K562 (cell line): ENCODE measurements around the gene DNAJB13. TPM values are rescaled to one million over a fixed set of nuclear protein-coding genes. Genes with fewer than 3 reads are reported as not detected.

ENCODE experiments used
- ARID3B ChIP-seq: fragments of 250-450 bp; sonication (Bioruptor Pico); IDR thresholded peaks from 2 replicates; pipeline ENCODE4 v1.4.0; 2020; ENCODE audit warnings: borderline replicate concordance
- CBFA2T2 ChIP-seq: fragments of 450-650 bp; conservative IDR thresholded peaks from 2 replicates; pipeline ENCODE4 v1.6.1; 2017; ENCODE audit warnings: mild to moderate bottlenecking
- E2F6 ChIP-seq, 2 experiments: IDR thresholded peaks; 2 replicates each; pipeline ENCODE4 v1.6.1; 2011; ENCODE audit warnings: borderline replicate concordance in 1 of 2, control low read depth in 1 of 2, low read depth in 1 of 2, low read length in 1 of 2, mild to moderate bottlenecking in 1 of 2, mixed read lengths in 1 of 2, moderate library complexity in 1 of 2; ENCODE audit not compliant: insufficient read depth in 1 of 2, insufficient read length in 1 of 2, poor library complexity in 1 of 2, severe bottlenecking in 1 of 2; ENCODE audit errors: extremely low read depth in 1 of 2
- GTF2A2 ChIP-seq: IDR thresholded peaks from 2 replicates; pipeline ENCODE4 v1.6.1; 2016; ENCODE audit warnings: mild to moderate bottlenecking, missing genetic modification characterization, missing compliant biosample characterization
- HDAC2 ChIP-seq: fragments of 450-650 bp; IDR thresholded peaks from 2 replicates; pipeline ENCODE4 v1.6.1; 2016; ENCODE audit warnings: mild to moderate bottlenecking
- HOXB6 ChIP-seq: fragments of 250-450 bp; sonication (Bioruptor Pico); IDR thresholded peaks from 2 replicates; pipeline ENCODE4 v1.5.1; 2022; ENCODE audit warnings: mild to moderate bottlenecking, borderline replicate concordance
- KHSRP ChIP-seq: fragments of 450-650 bp; IDR thresholded peaks from 2 replicates; pipeline ENCODE4 v1.6.1; 2017
- KLF13 ChIP-seq: fragments of 450-650 bp; IDR thresholded peaks from 2 replicates; pipeline ENCODE4 v1.6.1; 2016; ENCODE audit warnings: missing genetic modification characterization, low read depth, mild to moderate bottlenecking, missing compliant biosample characterization, moderate library complexity, borderline replicate concordance
- MCM5 ChIP-seq: fragments of 450-650 bp; IDR thresholded peaks from 2 replicates; pipeline ENCODE4 v1.6.1; 2016; ENCODE audit warnings: low read depth
- MECOM ChIP-seq: fragments of 250-450 bp; sonication (Bioruptor Pico); IDR thresholded peaks from 2 replicates; pipeline ENCODE4 v1.8.0; 2022; ENCODE audit warnings: inconsistent platforms
- TSHZ1 ChIP-seq: fragments of 250-450 bp; sonication (Bioruptor Pico); IDR thresholded peaks from 2 replicates; pipeline ENCODE4 v1.4.0; 2020; ENCODE audit warnings: mild to moderate bottlenecking, moderate library complexity
- ZBTB7A ChIP-seq: IDR thresholded peaks from 2 replicates; pipeline ENCODE4 v1.6.1; 2011; ENCODE audit warnings: low read depth, mild to moderate bottlenecking, low read length, moderate library complexity, borderline replicate concordance; ENCODE audit not compliant: control insufficient read depth
- ZBTB9 ChIP-seq: fragments of 450-650 bp; formaldehyde crosslinking; IDR thresholded peaks from 2 replicates; pipeline ENCODE4 v1.4.0; 2020; ENCODE audit warnings: mild to moderate bottlenecking, moderate library complexity
- ZNF239 ChIP-seq: fragments of 250-450 bp; sonication (Bioruptor Pico); IDR thresholded peaks from 2 replicates; pipeline ENCODE4 v1.4.0; 2020; ENCODE audit warnings: mild to moderate bottlenecking
- ZNF561 ChIP-seq: fragments of 450-650 bp; formaldehyde crosslinking; conservative IDR thresholded peaks from 2 replicates; pipeline ENCODE4 v1.4.0; 2020; ENCODE audit warnings: mild to moderate bottlenecking, moderate library complexity
- ZNF639 ChIP-seq, 2 experiments: fragments of 200-800 bp in 1 of 2; sonication (Bioruptor generic) in 1 of 2; sonication (generic) in 1 of 2; formaldehyde crosslinking in 1 of 2; IDR thresholded peaks in 1 of 2; conservative IDR thresholded peaks in 1 of 2; 2 replicates each; pipeline versions ENCODE4 v1.5.0 to v1.6.1; 2016 to 2020; ENCODE audit warnings: missing compliant biosample characterization in 1 of 2, missing genetic modification characterization in 1 of 2, missing genetic modification reagents in 1 of 2
- ZSCAN32 ChIP-seq: fragments of 450-650 bp; formaldehyde crosslinking; IDR thresholded peaks from 2 replicates; pipeline ENCODE4 v1.4.0; 2020; ENCODE audit warnings: mild to moderate bottlenecking, moderate library complexity
- polyA plus RNA-seq, 8 experiments: library from polyadenylated mRNA; depleted of rRNA in 4 of 8; stranded (reverse) in 5 of 8; unstranded in 3 of 8; fragments of >200 nt; fragmentation: Nextera tagmentation in 2 of 8; fragmentation: Illumina TruSeq in 1 of 8; extraction: Ambion mirVana in 2 of 8; extraction: Trizol in 1 of 8; gene quantifications; 2 replicates each; pipeline versions ENCODE4 v1.2.1 to v1.2.3, GENCODE V29; 2011 to 2014; ENCODE audit warnings: inconsistent platforms in 1 of 8, missing spikeins in 1 of 8
- total RNA-seq, 7 experiments: library from RNA; depleted of rRNA in 6 of 7; stranded (reverse); fragments of >200 nt in 6 of 7; fragmentation: Illumina TruSeq in 2 of 7; extraction: Trizol in 2 of 7; gene quantifications; 2 replicates each; pipeline versions ENCODE4 v1.2.1 to v1.2.3, GENCODE V29; 2011 to 2021; ENCODE audit warnings: low replicate concordance in 1 of 7

The DNAJB13 gene
- total and polyA plus RNA-seq, 9 of the 15 experiments (the other 6 are each of a cell fraction or from before 2014, with no cell fraction given), result 0.14 TPM; not detected in 8

- TF ChIP-seq ZBTB9 (no peak), KLF13 (tag) (0 out of 2 replicates have a peak, but pooled peaks have one; percentile 58), HDAC2 (no peak), ARID3B (CRISPR knock-in tag) (peak; percentile 86; the same call in 1 of the 2 replicates), ZNF239 (no peak), TSHZ1 (CRISPR knock-in tag) (0 out of 2 replicates have a peak, but pooled peaks have one; percentile 77), CBFA2T2 (no peak), ZSCAN32 (CRISPR knock-in tag) (no peak), ZBTB7A (no peak), MCM5 (no peak), GTF2A2 (tag) (0 out of 2 replicates have a peak, but pooled peaks have one; percentile 58), ZNF561 (CRISPR knock-in tag) (no peak), MECOM (CRISPR knock-in tag) (0 out of 2 replicates have a peak, but pooled peaks have one; percentile 63), HOXB6 (CRISPR knock-in tag) (peak; percentile 71; the same call in 1 of the 2 replicates), KHSRP (no peak), E2F6 (IDR thresholded peaks at IDR 0.05; ENCODE audit: borderline replicate concordance in 1 of 2, extremely low read depth in 1 of 2, insufficient read depth in 1 of 2, insufficient read length in 1 of 2, low read depth in 1 of 2, low read length in 1 of 2, poor library complexity in 1 of 2, severe bottlenecking in 1 of 2) (no peak), ZNF639 (CRISPR knock-in tag; conservative IDR thresholded peaks at IDR 0.05 in 1 of 2, IDR thresholded peaks at IDR 0.05 in 1 of 2) (no peak; a peak in 1 of 4 replicates)
These were observed 33.1 kb downstream of the DNAJB13 start (continued) for GRCh38 chr11:73983741-73984538.
